ENCODE results near the gene GGT5.
"Not testable (repeated sequence)": the region's sequence is repeated elsewhere in the genome, so short reads cannot be mapped to it uniquely, and the experiment has no call there.

The GGT5 gene

DNA sequence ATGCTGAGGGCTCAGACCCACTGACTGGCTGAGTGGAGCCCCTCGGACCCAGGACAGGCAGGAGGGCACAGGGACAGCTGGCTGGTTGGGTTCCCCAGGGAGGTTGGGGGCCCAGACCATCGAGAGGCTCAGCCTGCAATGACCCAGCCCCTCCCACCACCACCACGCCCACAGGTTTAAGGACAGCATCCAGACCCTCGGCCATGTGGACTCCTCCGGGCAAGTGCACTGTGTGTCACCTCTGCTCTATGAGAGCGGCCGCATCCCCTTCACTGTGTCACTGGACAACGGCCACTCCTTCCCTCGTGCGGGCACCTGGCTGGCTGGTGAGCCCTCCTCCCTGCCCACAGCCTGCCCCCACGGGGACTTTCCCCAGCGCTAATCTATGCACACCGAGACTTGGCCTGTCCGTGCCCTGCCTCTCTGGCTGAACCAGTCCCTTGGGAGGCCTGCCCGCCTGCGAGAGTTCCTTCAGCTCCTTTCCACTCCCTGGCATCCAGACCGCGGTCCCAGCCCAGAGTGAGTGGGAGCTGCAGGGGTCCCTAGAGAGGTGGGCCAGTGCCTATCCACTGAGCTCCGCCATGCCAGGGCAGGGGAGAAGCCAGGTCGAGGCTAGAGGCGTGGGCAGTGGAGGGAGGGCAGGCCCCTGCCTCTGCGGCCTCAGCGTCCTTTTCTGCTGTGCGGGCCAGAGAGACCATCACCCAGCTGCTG, 61.4 kb downstream of the GGT5 start:
- DNase-seq (ENCODE audit: low spot score): no peak

DNA sequence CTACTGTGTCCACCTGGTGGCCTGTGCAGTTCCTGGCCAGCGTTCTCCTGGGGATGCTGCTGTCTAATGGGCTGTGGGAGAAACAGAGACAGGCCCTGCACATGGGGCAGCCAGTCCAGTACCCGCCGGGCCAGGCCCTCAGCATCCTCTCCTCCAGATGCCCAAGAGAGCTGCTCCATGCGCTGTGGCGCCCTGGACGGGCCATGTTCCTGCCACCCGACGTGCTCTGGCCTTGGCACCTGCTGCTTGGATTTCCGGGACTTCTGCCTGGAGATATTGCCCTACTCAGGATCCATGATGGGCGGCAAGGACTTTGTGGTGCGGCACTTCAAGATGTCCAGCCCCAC, 62.0 kb downstream of the GGT5 start:
- DNase-seq (ENCODE audit: low spot score): not testable (repeated sequence)

DNA sequence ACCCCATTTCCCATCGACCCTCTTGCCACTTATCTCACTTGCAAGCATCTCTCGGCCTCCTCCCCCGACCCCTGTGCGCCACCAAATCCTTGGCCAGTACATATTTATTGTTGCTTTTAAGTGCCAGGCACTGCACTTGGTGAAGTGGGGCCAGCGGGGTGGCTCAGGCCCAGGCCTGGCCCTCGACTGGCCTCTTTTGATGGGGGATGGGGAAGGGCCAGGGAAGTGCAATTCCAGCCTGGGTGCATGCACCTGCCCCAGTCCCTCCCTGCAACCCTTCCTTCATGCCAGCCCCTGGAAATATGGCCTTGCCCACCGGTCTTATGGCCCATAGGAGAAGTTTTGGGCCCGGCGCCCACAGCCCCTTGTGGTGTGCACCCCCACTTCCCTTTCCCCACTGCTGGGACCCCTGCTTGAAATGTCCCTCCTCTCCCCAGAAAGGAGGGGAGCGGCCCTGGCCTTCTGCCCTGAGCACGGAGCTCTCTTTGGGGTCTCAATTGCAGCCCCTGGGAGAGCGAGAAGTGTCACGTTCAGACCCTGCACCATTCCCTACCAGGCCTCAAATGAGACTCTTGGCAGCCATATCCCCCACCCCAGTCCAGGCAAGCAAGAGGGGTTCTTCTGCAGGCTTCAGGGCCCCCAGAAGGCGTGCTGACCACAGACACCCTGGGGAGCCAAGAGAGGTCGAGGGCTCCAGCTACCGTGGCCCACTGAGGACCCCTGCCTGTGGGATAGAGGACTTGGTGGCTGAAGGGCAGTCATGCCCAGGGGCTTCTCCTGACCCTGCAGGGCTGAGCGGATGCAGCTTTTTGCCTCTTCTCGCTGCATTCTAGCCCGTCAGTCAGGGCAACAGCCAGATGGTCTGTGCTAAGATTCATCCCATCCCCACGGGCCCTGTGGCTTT, 62.6 kb downstream of the GGT5 start:
- no peak for DNase-seq (ENCODE audit: low spot score)

DNA sequence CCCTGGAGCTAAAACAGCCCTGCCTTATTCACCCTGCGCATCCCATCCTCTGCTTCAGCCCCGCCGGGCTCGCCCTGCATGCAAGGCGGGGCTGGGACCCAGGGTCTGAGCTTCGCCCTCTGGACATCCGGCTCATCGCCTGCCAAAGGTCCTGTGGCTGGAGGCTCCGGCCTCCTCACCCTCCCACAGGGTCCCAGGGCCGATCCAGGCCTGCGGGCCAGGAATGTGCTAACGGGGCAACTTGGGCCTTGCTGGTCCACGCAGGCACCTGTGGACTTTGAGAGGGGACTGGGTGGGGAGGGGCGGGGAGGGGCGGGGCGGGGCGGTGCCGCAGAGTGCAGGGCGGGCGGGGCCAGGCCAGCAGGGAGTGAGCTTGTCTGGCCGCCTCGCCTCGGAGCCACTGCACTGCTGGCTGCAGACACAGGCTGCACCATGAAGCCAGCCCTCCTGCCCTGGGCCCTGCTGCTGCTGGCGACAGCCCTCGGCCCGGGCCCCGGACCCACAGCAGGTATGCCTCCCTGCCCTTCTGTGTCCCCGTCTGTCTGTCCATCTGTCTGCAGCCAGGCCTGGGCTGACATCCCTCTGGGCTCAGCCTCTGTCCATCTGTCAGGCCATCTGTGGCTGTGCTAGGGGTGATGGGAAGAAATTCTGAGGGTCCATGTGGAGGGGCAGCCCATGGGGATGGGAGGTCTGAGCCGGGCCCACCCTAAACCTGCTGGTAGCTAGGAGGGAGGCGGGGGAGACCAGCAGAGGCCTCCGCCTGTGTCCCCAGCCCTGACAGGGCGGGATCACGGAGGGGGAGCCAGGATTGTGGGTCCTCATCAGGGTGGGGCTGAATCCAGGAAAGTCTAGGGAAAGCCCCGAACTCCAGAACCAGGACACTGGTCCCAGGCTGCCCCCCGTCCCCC, 63.5 kb downstream of the GGT5 start, which contains the start of gene SUSD2:
Gene SUSD2, plus strand, starts transcription at position 400 of the 908 bp plus-strand sequence. Its CDS starts 33 bp downstream, at position 433.
- DNase-seq (ENCODE audit: low spot score): peak; percentile 69

DNA sequence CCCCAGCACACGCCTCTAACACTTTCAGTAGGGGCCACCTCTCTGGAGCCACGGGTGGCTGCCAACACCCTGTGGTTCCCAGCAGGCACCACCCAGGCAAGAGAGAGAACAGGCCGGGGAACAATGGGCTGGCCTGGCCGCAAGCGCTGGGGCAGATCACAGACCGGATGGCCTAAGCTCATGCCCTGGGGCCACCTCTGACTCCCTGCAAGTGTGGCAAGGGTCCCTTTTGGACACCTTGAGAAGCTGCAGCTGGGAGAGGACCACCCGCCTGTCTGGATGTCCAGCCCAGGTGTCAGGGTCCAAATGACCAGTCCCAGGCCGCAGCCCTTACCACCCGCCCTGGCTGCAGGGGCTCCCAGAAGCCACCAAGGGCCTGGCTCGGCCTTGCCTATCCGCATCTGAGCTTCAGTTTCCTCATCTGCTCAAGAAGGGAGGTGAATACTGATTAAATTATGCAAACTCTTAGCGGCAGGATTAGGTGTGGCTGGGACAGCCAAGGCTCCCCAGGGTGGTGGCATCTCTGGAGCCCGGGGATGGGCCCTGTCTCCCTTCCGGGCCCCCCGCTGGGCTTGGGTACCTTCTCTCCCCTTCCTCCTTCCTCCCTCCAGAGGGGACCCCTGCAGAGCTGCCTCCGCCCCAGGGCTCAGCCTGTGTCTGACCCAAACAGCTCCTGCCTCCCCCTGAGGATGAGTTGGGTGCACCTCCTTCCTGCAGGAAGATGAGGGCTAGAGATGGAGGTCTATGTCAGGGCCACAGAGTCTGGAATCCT, 64.4 kb downstream of the GGT5 start:
- no peak for DNase-seq (ENCODE audit: low spot score)

DNA sequence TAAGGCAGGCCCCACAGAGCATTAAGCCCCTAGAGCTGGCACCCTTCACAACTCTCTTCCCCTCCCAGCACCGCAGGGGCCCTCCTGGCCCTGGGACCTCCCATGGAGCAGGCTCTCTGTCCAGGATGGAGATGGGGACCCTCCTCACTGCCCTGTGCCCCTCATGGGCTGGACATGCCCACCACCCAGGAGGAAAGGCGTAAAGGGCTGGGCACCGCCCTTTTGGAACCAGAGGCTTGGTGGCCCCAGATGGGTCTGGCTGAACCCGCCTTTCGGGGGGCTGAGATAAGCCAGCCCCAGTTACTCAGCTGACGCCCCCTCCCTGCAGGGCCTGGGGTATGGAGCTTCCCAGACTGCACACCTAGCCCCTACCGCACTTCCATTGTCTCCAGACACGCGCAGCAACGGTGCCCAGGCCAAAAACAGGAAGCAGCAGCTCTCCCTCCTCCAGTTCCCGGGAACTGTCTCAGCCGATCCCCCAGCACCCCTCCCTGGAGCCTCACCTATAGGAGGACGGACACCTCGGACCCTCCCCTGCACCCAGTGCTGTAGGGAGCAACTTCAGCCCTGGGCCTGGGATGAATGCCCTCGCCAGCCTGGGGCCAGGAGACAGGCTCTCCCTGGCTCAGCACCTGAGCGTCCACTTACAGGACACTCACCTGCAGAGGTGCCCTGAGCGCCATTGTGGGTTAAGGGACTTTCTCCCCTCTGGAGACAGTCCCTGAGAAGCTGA, 65.2 kb downstream of the GGT5 start:
- no peak for DNase-seq (ENCODE audit: low spot score)

DNA sequence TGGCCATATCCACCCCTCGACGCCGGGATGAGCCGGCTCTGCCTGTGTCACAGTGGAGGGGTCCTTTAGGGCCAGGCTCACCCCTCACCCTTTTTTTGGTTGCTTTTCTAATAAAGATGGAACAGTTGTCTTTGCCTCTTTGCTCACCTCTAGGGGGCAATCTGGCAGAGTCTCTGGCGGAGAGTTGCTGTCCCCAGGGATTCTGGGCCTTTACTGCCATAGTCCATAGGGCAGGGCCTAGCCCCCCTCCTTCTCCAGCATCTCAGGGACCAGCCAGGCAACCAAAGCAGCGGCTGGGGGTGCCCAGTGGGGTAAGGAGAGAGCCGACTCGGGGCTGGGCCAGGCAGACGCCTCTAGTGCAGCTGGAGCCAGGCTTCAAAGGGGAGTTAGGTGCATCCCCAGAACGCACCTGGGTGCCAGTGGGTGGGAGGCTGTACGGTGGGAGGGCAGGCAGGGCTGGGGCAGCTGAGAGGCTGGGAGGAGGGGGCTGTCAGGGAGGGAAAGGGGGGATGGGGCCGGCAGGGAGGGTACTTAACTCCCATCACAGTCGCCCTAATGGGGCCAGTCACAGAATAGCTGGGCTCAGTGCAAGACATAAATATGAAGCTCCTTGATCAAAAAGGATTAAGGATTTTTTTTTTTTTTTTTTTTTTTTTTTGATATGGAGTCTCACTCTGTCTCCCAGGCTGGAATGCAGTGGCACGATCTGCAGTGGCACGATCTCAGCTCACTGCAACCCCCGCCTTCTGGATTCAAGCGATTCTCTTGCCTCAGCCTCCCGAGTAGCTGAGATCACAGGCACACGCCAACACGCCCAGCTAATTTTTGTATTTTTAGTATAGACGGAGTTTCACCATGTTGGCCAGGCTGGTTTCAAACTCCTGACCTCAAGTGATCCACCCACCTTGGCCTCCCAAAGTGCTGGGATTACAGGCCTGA, 66.1 kb downstream of the GGT5 start:
- DNase-seq (ENCODE audit: low spot score): no peak

DNA sequence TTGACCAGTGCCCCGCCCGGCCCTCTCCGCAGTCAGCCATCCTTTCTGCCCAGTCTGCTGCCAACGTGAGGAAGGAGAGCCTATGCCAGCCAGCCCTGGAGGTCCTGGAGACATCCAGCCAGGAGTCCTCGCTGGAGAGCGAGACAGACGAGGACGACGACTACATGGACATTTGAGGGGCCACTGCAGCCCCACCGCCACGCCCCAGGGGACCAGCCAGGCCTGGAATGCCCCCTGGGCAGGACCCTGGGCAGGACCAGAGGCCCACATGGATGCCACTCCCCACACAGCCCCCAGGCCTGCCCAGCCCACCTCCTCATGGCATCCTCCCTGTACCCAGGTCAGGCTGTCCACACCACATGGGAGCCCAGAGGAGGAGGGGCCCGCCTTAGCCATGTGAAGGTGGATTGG, 66.9 kb downstream of the GGT5 start:
- no peak for DNase-seq (ENCODE audit: low spot score)

DNA sequence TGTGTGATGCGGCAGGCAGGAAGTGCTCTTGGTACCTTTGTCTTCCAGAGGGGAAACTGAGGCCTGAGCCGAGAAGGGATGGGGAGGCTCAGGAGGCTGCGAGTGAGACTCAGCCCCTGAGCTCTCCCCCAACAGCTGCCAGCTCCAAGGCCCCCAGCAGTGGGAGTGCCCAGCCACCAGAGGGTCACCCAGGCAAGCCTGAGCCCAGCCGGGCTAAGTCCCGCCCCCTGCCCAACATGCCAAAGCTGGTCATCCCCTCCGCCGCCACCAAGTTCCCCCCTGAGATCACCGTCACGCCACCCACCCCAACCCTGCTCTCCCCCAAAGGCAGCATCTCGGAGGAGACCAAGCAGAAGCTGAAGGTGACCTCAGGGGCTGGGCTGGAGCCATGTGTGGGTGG, 67.4 kb downstream of the GGT5 start:
- no peak for DNase-seq (ENCODE audit: low spot score)

DNA sequence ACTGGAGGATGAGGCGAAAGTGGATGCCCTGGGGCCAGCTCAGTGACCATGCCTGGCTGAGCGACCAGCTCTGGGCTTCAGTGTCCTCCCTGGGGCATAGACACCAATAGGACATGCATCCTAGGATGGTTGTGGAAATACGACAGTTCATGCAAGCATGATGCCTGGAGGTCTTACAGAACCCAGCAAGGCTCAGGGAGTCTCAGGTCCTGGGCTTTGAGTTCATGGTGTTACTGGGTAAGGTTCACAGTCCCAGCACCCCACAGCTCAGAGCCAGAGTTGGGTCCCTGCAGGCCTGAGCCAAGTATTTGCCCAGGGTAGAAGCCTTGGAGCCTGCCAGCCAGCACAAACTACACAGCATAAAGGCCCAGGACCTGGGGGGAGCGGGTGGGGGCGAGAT, 67.8 kb downstream of the GGT5 start:
- DNase-seq (ENCODE audit: low spot score): no peak

DNA sequence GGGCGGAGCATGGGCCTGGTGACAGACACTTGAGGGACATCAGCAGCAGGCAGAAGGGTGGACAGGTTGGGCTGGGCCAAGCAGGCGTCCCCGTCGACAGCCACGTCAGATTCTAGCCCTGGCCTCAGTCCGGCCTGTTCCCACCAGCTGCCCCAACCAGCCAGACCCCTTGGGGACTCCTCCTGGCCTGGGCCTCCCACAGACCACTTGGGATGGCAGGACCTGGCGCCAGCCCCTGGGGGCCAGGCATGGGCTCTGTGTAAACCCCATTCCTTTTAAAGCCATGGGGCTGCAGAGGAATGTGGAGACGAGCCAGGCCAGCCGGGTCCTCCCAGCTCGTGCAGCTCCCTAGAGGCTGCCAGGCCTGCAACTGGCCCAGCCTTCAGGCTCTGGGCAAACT, 68.3 kb downstream of the GGT5 start:
- no peak for DNase-seq (ENCODE audit: low spot score)

DNA sequence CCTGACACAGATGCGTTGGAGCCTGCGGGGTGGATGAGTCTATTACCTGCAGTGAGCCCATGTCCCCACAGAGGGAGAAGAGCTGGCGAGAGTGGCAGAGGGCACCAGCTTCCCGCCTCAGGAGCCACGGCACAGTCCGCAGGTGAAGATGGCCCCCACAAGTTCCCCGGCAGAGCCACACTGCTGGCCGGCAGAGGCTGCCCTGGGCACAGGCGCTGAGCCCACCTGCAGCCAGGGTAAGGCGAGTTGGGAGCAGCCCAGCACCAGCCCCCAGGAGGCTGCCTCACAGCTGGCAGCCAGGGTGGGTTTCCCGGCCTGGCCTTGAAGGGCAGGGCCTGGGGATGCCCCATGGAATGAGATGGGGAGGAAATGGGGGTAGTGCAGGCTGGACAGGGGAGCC, 68.8 kb downstream of the GGT5 start:
- DNase-seq (ENCODE audit: low spot score): no peak

DNA sequence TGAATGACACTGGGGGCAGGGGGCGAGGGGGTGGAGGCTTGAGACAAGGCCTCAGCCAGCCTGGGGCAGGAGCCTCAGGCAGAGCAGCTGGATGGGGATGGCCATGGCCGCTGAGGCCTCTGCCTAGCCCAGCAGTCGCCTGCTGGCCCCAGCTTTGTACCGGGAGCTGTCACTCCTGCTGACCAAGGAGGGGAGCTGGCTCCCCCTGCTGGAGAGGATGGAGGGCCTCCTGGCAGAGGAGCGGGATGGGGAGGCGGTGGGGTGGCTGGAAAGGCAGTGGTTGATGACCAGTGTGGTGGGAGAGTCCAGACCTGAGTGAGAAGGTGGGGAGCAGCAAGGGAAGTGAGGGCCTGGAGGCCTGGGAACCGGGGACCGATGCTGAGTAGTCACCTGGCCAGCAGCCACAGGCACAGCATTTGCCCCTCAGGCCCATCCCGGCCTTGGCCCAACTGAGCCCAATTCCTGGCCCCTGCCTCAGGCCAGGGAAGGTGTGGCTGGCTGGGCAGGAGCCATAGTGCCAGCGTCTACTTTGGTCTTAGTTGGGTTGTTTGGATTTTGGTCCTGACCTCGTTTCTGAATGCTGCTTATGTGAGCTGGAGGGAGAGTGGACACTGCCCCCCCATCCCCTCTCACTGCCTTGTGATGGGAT, 69.6 kb downstream of the GGT5 start:
- peak; percentile 94 for DNase-seq (ENCODE audit: low spot score)

DNA sequence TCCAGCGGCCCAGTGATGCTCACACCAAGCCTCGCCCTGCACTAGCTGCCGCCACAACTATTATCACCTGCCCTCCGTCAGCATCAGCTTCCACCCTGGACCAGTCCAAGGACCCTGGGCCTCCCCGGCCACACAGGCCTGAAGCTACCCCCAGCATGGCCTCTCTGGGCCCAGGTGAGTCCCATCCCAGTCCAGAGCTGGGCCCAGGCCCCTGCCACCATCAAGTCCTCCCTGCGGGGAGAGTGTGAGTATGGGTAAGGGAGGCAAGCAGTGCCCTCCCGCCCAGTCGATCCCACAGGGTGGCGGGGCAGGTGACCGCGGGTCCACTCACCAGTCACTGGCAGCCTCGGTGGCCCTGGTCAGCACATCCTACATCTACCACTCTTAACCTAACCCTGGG, 73.1 kb downstream of the GGT5 start:
- DNase-seq (ENCODE audit: low spot score): no peak

DNA sequence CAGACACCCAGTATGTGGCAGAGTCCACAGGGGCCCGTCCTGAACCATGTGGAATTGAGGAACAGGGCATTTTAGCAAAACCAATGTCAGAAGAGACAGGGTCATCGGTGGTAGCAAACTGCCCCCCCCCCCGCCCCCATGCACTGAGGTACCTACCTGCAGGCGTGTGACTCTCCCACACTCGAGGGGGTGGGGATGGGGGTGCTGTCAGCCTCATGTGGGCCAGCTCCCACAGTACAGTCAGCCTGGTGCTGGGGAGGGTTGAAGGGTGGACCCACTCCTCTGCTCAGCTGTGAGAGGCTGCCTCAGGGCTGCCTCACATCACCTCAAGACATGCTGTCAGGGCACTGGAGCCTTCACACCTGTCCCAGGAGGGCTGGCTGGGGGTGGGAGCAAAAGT, 74.2 kb downstream of the GGT5 start:
- DNase-seq (ENCODE audit: low spot score): no peak

DNA sequence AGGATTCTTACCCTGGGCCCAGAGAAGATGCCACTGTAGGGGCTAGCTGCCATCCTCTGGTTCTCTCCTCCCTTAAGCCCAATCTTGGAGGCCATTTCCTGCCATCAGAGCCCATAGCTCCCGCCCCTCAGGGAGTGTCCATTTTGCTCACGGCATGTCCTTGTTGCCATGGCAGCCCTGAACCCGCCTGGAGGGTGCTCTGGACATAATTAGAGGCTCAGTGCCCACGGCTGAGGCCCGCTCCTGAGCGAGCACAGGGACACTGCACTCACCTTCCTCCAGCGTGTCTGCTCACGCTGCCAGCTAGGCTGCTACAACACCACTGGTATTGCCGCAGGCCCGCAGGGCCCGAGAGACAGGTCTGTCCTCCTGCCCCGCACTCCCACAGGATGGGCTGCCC, 74.7 kb downstream of the GGT5 start:
- DNase-seq (ENCODE audit: low spot score): no peak
